Neutrophil (primary cell): ENCODE data around the gene MAP2.

Source experiments
- H3K27ac ChIP-seq: fragments of 200-600 bp; sonication (generic); 2 replicates; pipeline ENCODE4 v1.5.1; 2016; ENCODE audit warnings: mild to moderate bottlenecking, moderate library complexity
- H3K27me3 ChIP-seq: fragments of 200-600 bp; sonication (generic); 2 replicates; pipeline ENCODE4 v1.6.0; 2016; ENCODE audit warnings: mild to moderate bottlenecking
- H3K36me3 ChIP-seq: fragments of 200-600 bp; sonication (generic); 2 replicates; pipeline ENCODE4 v1.5.1; 2017
- H3K4me1 ChIP-seq, 2 experiments: fragments of 200-600 bp in 1 of 2; sonication (generic) in 1 of 2; 1 replicate in 1 of 2; 2 replicates in 1 of 2; pipeline versions ENCODE4 v1.5.1 to v1.6.1; 2013 to 2016; ENCODE audit warnings: low read depth in 1 of 2, low read length in 1 of 2, mild to moderate bottlenecking in 1 of 2, moderate library complexity in 1 of 2; ENCODE audit not compliant: control insufficient read depth in 1 of 2, insufficient read depth in 1 of 2
- H3K4me3 ChIP-seq, 2 experiments: fragments of 200-600 bp in 1 of 2; sonication (generic) in 1 of 2; 1 replicate in 1 of 2; 2 replicates in 1 of 2; pipeline ENCODE4 v1.5.1; 2013 to 2016; ENCODE audit warnings: low read depth in 1 of 2, low read length in 1 of 2, mild to moderate bottlenecking in 1 of 2, moderate library complexity in 1 of 2
- H3K9me3 ChIP-seq: fragments of 200-600 bp; sonication (generic); 2 replicates; pipeline ENCODE4 v1.5.1; 2016
- CTCF ChIP-seq: fragments of 200-600 bp; sonication (generic); IDR thresholded peaks from 2 replicates; pipeline ENCODE4 v1.5.1; 2016; ENCODE audit warnings: antibody characterized with exemption

MAP2 gene

GRCh38 chr2:209424781-209425470 lies 1.1 kb downstream of the MAP2 start:
- Histone ChIP-seq H3K36me3 (no peaks in the 10 kb centered on the region), H3K27ac (no peak overlapping the region), H3K4me1 (peaks cover 0 to 4% of the 10 kb centered on the region in 2 experiments), H3K27me3 (peaks cover 78% of the 10 kb centered on the region), H3K4me3 (no peak overlapping the region), H3K9me3 (no peaks in the 10 kb centered on the region)
- no peak for TF ChIP-seq CTCF

DNA sequence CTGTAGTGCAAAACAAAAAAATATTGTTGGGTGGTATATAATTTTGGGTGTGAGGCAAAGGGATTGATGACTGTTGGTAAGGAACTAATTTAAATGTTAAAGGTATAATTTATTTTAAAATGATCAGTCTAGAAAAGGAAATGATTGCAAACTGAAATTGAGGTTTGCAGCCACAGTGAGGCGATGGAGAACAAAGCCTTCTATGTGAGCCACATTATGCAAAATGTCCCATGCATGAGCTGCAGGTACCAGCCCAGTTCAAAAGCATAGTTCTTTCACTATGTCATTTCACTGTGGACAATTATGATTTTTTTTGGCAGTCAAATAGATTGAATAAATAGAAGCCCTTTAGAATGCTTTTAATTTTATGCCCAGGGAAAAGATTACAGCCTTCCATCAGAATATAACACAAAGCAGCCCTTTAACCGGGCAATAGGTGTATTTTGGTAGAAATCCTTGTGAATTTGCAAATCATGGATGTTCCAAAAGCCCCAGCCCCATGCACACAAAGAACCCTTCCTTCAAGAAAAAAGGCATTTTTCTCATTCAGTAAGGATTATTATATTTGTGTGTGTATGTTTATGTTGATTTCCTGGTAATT lies 1.7 kb downstream of the MAP2 start:
- H3K4me1 ChIP-seq, result peaks cover 0 to 4% of the 10 kb centered on the region in 2 experiments
- peaks cover 77% of the 10 kb centered on the region for H3K27me3 ChIP-seq
- no peak overlapping the region for H3K4me3 ChIP-seq
- TF ChIP-seq CTCF, result no peak
- H3K27ac ChIP-seq, result no peak overlapping the region
- no peaks in the 10 kb centered on the region for H3K36me3 ChIP-seq
- no peaks in the 10 kb centered on the region for H3K9me3 ChIP-seq

DNA sequence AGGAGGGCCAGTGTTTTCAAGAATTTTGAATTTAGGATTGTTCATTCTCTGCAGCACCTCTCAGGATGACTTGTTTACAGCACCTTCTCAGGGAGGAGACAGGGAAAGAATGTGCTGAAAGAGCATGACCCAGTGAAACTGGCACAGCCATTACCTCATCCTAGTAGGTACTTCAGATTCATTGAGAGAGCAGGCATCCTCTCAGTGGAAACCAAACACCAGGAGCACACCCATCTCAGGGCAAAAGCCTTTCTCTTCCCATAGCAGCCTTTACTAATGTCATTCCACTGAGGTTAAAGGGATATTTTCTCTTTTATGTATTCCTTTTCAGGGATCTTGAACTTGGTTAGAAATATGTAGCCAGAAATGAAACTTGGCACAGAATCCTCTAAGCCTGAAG lies 2.6 kb downstream of the MAP2 start:
- Histone ChIP-seq H3K27me3 (peaks cover 68% of the 10 kb centered on the region), H3K9me3 (no peaks in the 10 kb centered on the region), H3K36me3 (no peaks in the 10 kb centered on the region), H3K4me1 (peaks cover 0 to 4% of the 10 kb centered on the region in 2 experiments), H3K4me3 (no peak overlapping the region), H3K27ac (no peak overlapping the region)
- TF ChIP-seq CTCF, result no peak

DNA sequence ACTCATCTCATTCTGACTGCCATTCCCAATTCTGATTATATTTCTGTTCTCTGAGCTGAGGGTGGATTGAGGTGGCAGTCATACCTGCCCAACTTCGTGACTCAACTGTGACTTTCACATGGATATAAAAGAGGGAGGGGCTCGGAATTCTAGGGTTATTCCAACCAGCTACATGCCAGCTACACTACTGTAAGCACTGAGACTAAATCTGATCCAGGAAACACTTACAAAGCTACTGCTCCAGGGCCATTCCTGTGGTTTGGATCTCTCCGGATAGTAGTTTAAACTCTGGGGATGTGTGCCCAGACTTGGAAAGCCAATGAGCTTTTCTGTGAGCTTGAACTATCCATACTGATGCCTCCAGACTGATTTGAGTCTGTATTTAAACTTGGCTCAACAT lies 7.9 kb downstream of the MAP2 start:
- Histone ChIP-seq H3K27ac (no peak overlapping the region), H3K4me3 (no peak overlapping the region), H3K36me3 (no peaks in the 10 kb centered on the region), H3K9me3 (no peaks in the 10 kb centered on the region), H3K4me1 (no peaks in the 10 kb centered on the region), H3K27me3 (peaks cover 15% of the 10 kb centered on the region)
- no peak for TF ChIP-seq CTCF

- H3K27ac ChIP-seq, result no peak overlapping the region
- no peak for TF ChIP-seq CTCF
- no peaks in the 10 kb centered on the region for H3K27me3 ChIP-seq
- H3K4me1 ChIP-seq, result no peaks in the 10 kb centered on the region
- no peaks in the 10 kb centered on the region for H3K36me3 ChIP-seq
- no peak overlapping the region for H3K4me3 ChIP-seq
- no peaks in the 10 kb centered on the region for H3K9me3 ChIP-seq
These were observed 17.7 kb downstream of the MAP2 start for GRCh38 chr2:209441541-209441940.
